GM12878 (cell line): ENCODE measurements around the gene WDTC1. TPM values are rescaled to one million over a fixed set of nuclear protein-coding genes. Genes with fewer than 3 reads are reported as not detected.

Experiments
- ATAC-seq: fragments of 200-7000 bp; cut with Tn5 transposase; 3 replicates; pipeline ENCODE4 v1.9.1; 2020; ENCODE audit warnings: mild to moderate bottlenecking, moderate library complexity
- BruUV-seq: library from RNA; stranded (reverse); fragments of 400-500 nt; replicated peaks from 2 replicates; lab custom pipeline; 2021; lab: Mats Ljungman, UMichigan
- CTCF ChIA-PET: fragments of 300-600 bp; sonication (Branson Sonifier 250); formaldehyde crosslinking; extraction: SDS; loops from one replicate; lab custom pipeline; 2021; ENCODE audit warnings: inconsistent platforms; lab: Yijun Ruan, JAX
- POLR2A ChIA-PET: fragments of 350-600 bp; formaldehyde crosslinking; extraction: SDS; loops from one replicate; lab custom pipeline; 2021; ENCODE audit warnings: inconsistent platforms; lab: Charles Lee
- RAD21 ChIA-PET: fragments of 300-600 bp; sonication (Branson Sonifier 250); formaldehyde crosslinking; loops from one replicate; lab custom pipeline; 2023; ENCODE audit warnings: antibody characterized with exemption; ENCODE audit not compliant: unreplicated experiment; lab: Charles Lee
- SMC1A ChIA-PET: fragments of 300-600 bp; sonication (Branson Sonifier 250); formaldehyde crosslinking; loops from one replicate; lab custom pipeline; 2023; ENCODE audit not compliant: unreplicated experiment, uncharacterized antibody; lab: Charles Lee
- DNase-seq: peaks from one replicate; pipeline ENCODE4 v3.0.0-alpha.2; 2011; ENCODE audit warnings: low read depth, low spot score
- FAIRE-seq: peaks from 3 replicates; lab custom pipeline; 2011; peaks lifted over from hg19 to GRCh38; lab: Jason Lieb, UNC
- H2AFZ ChIP-seq: 2 replicates; pipeline ENCODE4 v1.6.0; 2011; ENCODE audit warnings: low read depth, low read length, control low read depth; ENCODE audit not compliant: control insufficient read depth
- H3K27ac ChIP-seq: 2 replicates; pipeline ENCODE4 v1.5.1; 2011; ENCODE audit warnings: control low read depth; ENCODE audit not compliant: control insufficient read depth, insufficient read depth
- H3K27me3 ChIP-seq, 2 experiments: replicated peaks in 1 of 2; 2 replicates each; pipeline versions ENCODE4 v1.6.0 to v1.6.1; 2011; ENCODE audit warnings: low read length in 1 of 2; ENCODE audit not compliant: control insufficient read depth in 2 of 2, insufficient read depth in 2 of 2
- H3K36me3 ChIP-seq, 2 experiments: 2 replicates each; pipeline ENCODE4 v1.5.1; 2011; ENCODE audit warnings: low read length in 1 of 2; ENCODE audit not compliant: control insufficient read depth in 2 of 2, insufficient read depth in 2 of 2
- H3K4me1 ChIP-seq: 2 replicates; pipeline ENCODE4 v1.6.1; 2011; ENCODE audit warnings: mild to moderate bottlenecking, low read length, moderate library complexity, mixed read lengths; ENCODE audit not compliant: control insufficient read depth, insufficient read depth
- H3K4me2 ChIP-seq: 2 replicates; pipeline ENCODE4 v1.6.0; 2011; ENCODE audit warnings: control low read depth; ENCODE audit not compliant: control insufficient read depth, insufficient read depth
- H3K4me3 ChIP-seq: fragments of 200-600 bp; sonication (generic); 2 replicates; pipeline ENCODE4 v1.5.1; 2016
- H3K79me2 ChIP-seq: 2 replicates; pipeline ENCODE4 v1.6.0; 2011; ENCODE audit warnings: low read length; ENCODE audit not compliant: control insufficient read depth, insufficient read depth
- H3K9ac ChIP-seq: 2 replicates; pipeline ENCODE4 v1.8.0; 2011; ENCODE audit warnings: low read length, control low read depth, mixed read lengths; ENCODE audit not compliant: control insufficient read depth, insufficient read depth
- H3K9me3 ChIP-seq: replicated peaks from 3 replicates; pipeline ENCODE4 v1.5.1; 2011; ENCODE audit warnings: mild to moderate bottlenecking, low read length; ENCODE audit not compliant: control insufficient read depth, insufficient read depth
- H4K20me1 ChIP-seq: 2 replicates; pipeline ENCODE4 v1.6.0; 2011; ENCODE audit not compliant: control insufficient read depth, insufficient read depth
- ATF2 ChIP-seq: IDR thresholded peaks from 2 replicates; pipeline ENCODE4 v1.6.1; 2012; ENCODE audit warnings: low read length, inconsistent platforms
- CBFB ChIP-seq: IDR thresholded peaks from 2 replicates; pipeline ENCODE4 v1.6.1; 2016; ENCODE audit warnings: antibody characterized with exemption, low read depth
- CHD4 ChIP-seq: fragments of 200-600 bp; sonication (generic); IDR thresholded peaks from 2 replicates; pipeline ENCODE4 v1.6.1; 2016; ENCODE audit warnings: mild to moderate bottlenecking
- E2F8 ChIP-seq: fragments of 450-650 bp; IDR thresholded peaks from 2 replicates; pipeline ENCODE4 v1.6.1; 2018; ENCODE audit warnings: mild to moderate bottlenecking, low read depth, moderate library complexity; ENCODE audit not compliant: partially characterized antibody
- ETV6 ChIP-seq, 2 experiments: fragments of 450-650 bp in 1 of 2; IDR thresholded peaks in 1 of 2; conservative IDR thresholded peaks in 1 of 2; 2 replicates each; pipeline ENCODE4 v1.6.1; 2014; ENCODE audit warnings: antibody characterized with exemption in 1 of 2, borderline replicate concordance in 1 of 2, low read depth in 1 of 2, mild to moderate bottlenecking in 1 of 2, moderate library complexity in 1 of 2
- HDAC2 ChIP-seq: fragments of 200-600 bp; sonication (generic); IDR thresholded peaks from 2 replicates; pipeline ENCODE4 v1.6.1; 2017
- NFIC ChIP-seq: IDR thresholded peaks from 2 replicates; pipeline ENCODE4 v1.6.1; 2012; ENCODE audit warnings: low read depth, mild to moderate bottlenecking, inconsistent platforms, low read length, moderate library complexity
- POLR2AphosphoS2 ChIP-seq: IDR thresholded peaks from 2 replicates; pipeline ENCODE4 v1.6.1; 2011; ENCODE audit warnings: low read depth, mild to moderate bottlenecking, low read length, improper control_type of control experiment, moderate library complexity
- SUPT20H ChIP-seq: IDR thresholded peaks from 2 replicates; pipeline ENCODE4 v1.6.1; 2011; ENCODE audit warnings: low read depth, mild to moderate bottlenecking, low read length, moderate library complexity, borderline replicate concordance; ENCODE audit not compliant: control insufficient read depth
- ZBTB40 ChIP-seq: fragments of 450-650 bp; IDR thresholded peaks from 2 replicates; pipeline ENCODE4 v1.6.1; 2016; ENCODE audit warnings: mild to moderate bottlenecking, moderate library complexity, borderline replicate concordance
- WGBS: methylation state at CpG from one replicate; pipeline ENCODE4 v1.1.6; 2016; ENCODE audit warnings: low lambda C conversion rate; ENCODE audit not compliant: insufficient replicate concordance, insufficient coverage; ENCODE audit errors: missing lambda C conversion rate; 5-methylcytosine and 5-hydroxymethylcytosine counted together
- in situ Hi-C: fragments of 300-500 bp; cut with MboI; formaldehyde crosslinking; loops from 9 replicates; pipeline ENCODE4 v1.14.3; 2018; ENCODE audit warnings: mixed read lengths
- intact Hi-C: fragments of 100-400 bp; cut with micrococcal nuclease; formaldehyde crosslinking; loops from one replicate; pipeline ENCODE4 v1.14.2; 2022; ENCODE audit not compliant: unreplicated experiment
- polyA plus RNA-seq, 11 experiments: library from polyadenylated mRNA; depleted of rRNA in 4 of 11; unstranded in 6 of 11; stranded (reverse) in 5 of 11; fragments of >200 nt; fragmentation: Nextera tagmentation in 4 of 11; fragmentation: Illumina TruSeq in 1 of 11; extraction: Ambion mirVana in 4 of 11; extraction: Trizol in 1 of 11; gene quantifications; 1 replicate in 1 of 11; 2 replicates in 10 of 11; pipeline versions ENCODE4 v1.2.1 to v1.2.3, GENCODE V29; 2011 to 2016; ENCODE audit warnings: inconsistent platforms in 2 of 11, missing spikeins in 2 of 11, low read depth in 1 of 11
- total RNA-seq, 4 experiments: library from RNA; depleted of rRNA in 3 of 4; stranded (reverse); fragments of >200 nt in 3 of 4; fragmentation: Illumina TruSeq in 1 of 4; extraction: Trizol in 1 of 4; gene quantifications; 2 replicates each; pipeline versions ENCODE4 v1.2.1 to v1.2.3, GENCODE V29; 2013 to 2021

The WDTC1 gene
- total and polyA plus RNA-seq, 10 of the 15 experiments (the other 5 are each of a cell fraction or from before 2014, with no cell fraction given): 0.21 to 28.7 (median 7.6) TPM

GRCh38 chr1:27351541-27352107 is 117.2 kb downstream of the WDTC1 start:
- H3K4me2 ChIP-seq: no peak overlapping the region
- RAD21 ChIA-PET: no interaction called here
- in situ Hi-C loops (no loop called here), intact Hi-C loops (no loop called here)
- H3K4me3 ChIP-seq: no peak overlapping the region
- ATAC-seq (no peak), FAIRE-seq (no peak), DNase-seq (no peak)
- CTCF ChIA-PET: interaction anchor here (0.6 to 8.7 kb wide), 5 partner anchors 20 to 83 kb away, joined by 3 to 126 read pairs (median 3); partner anchors contain the start of gene GPR3
- POLR2A ChIA-PET: no interaction called here
- SMC1A ChIA-PET: no interaction called here
- H4K20me1 ChIP-seq: no peaks in the 10 kb centered on the region
- H3K27ac ChIP-seq: no peak overlapping the region
- H3K36me3 ChIP-seq: no peaks in the 10 kb centered on the region
- TF ChIP-seq POLR2AphosphoS2 (no peak), ATF2 (no peak), NFIC (no peak), SUPT20H (no peak), CHD4 (no peak), ZBTB40 (no peak), HDAC2 (no peak), CBFB (no peak), ETV6 (conservative IDR thresholded peaks at IDR 0.05 in 1 of 2, IDR thresholded peaks at IDR 0.05 in 1 of 2; ENCODE audit: borderline replicate concordance in 1 of 2, low read depth in 1 of 2) (no peak), E2F8 (no peak)
- 90% methylated on average over 7 of the region's 8 CpGs for WGBS
- no peaks in the 10 kb centered on the region for H3K9me3 ChIP-seq
- H3K27me3 ChIP-seq: no peaks in the 10 kb centered on the region
- no TSS peak for BruUV-seq
- H2AFZ ChIP-seq: no peak overlapping the region
- H3K9ac ChIP-seq: no peak overlapping the region
- H3K79me2 ChIP-seq: no peaks in the 10 kb centered on the region
- H3K4me1 ChIP-seq: no peaks in the 10 kb centered on the region; the same call in 1 of the 2 replicates
